Left renal pelvis (tissue), 4 donors: Measurements from ENCODE around the gene WDR27. TPM values are rescaled to one million over a fixed set of nuclear protein-coding genes. Genes with fewer than 3 reads are reported as not detected.
A peak's percentile ranks its signal among the peaks of the same experiment; 100 is the strongest.
"Not testable (repeated sequence)": the region's sequence is repeated elsewhere in the genome, so short reads cannot be mapped to it uniquely, and the experiment has no call there.

Experiments used
- DNase-seq, 4 donors: peaks; one replicate each; pipeline ENCODE4 v3.0.0-alpha.2; 2013; ENCODE audit warnings: low read depth in 4 of 4, low spot score in 3 of 4
- polyA plus RNA-seq, 4 donors: library from polyadenylated mRNA; unstranded; fragments of 120-200 nt; gene quantifications; one replicate each; pipeline ENCODE4 v1.2.1, GENCODE V29; 2013; ENCODE audit not compliant: insufficient read length in 4 of 4

Gene WDR27
- polyA plus RNA-seq, 4 donors: 35.9 to 88.8 (median 59.5) TPM

GRCh38 chr6:169665289-169665688 is 36.5 kb downstream of the WDR27 start:
- no peak for DNase-seq

GRCh38 chr6:169664227-169664626 is 37.6 kb downstream of the WDR27 start:
- no peak for DNase-seq

DNA sequence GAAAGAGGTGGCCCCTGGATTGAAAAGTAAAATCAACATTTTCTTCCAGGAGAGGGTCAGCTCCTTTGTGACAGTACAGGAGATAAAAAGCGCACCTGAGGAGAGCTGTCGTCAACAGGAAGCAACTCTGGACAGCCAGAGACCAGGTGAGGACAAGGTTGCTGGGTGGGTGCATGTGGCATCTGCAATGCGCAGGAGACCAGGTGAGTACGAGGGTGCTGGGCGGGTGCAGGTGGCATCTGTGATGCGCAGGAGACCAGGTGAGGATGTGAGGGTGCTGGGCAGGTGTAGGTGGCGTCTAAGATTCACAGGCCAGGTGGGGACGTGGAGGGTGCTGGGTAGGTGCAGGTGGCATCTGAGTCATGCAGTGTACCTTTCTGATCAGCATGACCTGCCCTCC is 38.4 kb downstream of the WDR27 start:
- DNase-seq: no peak

DNA sequence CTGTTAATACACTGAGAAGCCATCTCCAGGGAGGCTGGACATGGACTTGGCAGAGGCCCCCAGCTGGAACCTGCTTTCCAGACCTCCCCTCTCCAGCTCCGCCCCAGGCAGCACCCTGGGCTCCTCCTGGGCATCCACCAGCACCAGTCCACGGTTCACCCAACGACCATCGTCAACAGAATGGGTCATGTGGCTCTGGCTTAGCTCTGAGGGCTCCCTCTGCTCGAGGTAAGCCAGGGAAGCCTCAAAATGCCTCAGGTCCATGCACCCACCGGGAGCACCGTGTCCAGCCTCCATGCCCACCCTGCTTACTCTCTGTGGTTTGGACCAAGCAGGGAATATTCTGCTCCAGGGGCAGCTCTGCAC is 40.5 kb downstream of the WDR27 start:
- DNase-seq: no peak

DNA sequence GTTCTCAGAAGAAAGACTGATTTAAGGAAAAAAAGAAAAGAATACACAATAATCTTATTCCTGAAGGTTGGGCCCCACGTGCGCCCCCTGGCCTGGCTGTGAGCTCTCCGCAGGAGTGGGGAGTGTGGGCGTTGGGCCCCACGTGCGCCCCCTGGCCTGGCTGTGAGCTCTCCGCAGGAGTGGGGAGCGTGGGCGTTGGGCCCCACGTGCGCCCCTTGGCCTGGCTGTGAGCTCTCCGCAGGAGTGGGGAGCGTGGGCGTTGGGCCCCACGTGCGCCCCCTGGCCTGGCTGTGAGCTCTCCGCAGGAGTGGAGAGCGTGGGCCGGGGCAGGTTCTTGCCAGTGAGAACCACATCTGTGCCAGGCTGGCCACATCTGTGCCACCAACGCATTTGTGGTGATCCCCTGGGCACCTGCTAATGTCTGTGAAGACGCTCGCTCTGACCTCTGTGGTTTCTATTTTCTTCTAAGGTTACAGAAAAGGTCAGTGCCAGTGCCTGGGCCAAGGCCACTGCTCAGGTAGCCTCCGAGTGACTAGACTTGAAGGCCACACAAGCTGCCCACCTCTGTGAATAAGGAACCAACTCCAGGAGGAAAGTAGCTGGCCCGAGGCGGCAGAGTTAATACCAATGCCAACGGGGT is 41.0 kb downstream of the WDR27 start:
- DNase-seq: no peak

- DNase-seq: no peak
These were observed 41.8 kb downstream of the WDR27 start for GRCh38 chr6:169659820-169660610.

- no peak for DNase-seq
These were observed 44.6 kb downstream of the WDR27 start for GRCh38 chr6:169657284-169657610.

DNA sequence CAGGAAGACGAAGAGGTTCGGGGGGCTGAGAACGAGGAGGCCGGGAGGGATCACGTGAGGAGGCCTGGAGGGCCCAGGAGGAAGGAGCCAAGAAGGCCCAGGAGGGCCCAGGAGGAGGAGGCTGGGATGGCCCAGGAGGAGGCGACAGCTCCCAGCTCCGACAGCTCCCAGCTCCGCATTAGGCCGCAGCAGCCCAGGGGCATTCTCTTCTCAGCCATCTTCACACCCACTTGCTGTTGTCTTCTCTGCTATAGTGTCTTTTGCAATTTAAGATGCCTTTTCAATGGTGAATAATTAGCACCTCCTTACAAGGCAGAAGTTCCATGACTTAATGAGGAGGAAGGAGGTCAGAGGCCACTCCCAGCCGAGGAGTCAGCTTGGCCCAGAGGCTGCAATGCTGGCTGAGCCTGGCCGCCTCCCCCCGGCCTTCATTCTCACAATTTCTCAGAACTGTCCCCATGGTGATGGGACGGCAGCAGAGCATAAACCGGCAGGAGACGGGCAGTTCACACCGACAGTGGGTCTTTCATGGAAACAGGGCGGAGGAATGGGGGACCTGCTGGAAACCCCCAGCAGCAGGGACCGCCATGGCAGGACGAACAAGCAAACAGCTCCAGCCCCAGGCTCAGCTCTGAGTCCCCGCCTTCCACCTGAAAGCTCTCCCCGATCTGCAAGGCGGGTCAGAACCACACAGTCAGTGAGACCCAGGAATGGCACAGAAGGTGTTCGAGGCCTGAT is 45.1 kb downstream of the WDR27 start:
- no peak for DNase-seq

DNA sequence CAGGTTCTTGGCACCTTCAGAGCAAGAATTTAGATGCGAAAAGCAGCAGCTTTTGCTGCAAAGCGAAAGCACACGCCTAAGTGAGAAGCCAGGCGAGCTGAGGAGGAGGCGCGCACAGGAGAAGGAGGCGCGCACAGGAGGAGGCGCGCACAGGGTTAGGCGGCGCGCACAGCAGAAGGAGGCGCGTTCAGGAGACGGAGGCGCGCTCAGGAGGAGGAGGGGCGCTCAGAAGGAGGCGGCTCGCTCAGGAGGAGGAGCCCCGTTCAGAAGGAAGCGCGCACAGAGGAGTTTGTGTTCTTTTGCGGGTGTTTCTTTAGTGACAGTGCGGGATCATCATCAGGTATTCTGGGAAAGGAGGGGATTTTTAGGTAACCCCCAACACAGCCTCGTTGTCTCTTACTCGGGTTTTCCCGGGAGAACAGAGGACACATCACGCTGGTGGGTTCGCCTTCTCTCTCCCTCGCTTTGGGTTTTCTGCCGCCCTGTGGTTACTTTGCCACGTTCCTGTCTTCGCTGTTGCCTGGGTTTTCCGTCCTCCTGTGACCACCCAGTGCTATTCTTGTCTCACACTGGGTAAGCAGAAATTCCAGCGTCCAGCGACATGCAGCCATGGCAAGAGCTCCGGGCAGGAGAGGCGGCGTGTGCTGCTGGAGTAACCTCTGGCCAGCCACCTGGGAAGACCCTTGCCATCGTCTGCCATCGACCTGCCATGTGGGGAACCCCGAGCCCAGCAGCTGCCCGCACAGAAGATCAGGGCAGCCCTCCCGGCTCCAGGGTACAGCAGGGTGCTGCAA is 47.0 kb downstream of the WDR27 start:
- peak in 3 of 4 donors; percentile 38 to 56 (median 41) for DNase-seq

GRCh38 chr6:169653691-169654090 is 48.1 kb downstream of the WDR27 start:
- no peak for DNase-seq

- DNase-seq: no peak
These were observed 48.9 kb downstream of the WDR27 start for GRCh38 chr6:169652896-169653295.

DNA sequence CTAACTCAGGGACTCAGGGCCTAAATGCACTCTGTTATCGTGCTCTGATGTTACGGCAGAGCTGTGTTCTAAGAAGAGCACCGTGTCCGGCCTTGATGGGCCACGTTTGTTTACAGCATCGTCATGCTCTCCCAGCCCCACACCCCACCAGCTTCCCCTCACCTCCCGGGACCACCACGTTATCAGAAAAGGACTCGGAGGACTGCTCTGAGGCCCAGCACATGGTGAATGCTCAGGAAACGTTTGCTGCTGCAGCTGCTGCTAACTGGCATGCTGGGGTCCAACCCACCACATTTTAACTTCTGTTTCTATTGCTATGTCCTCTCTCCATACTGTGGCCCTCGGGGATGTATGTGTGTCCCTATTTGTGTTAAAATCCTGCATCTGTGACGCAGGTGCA is 50.3 kb downstream of the WDR27 start:
- DNase-seq: no peak

GRCh38 chr6:169650959-169651292 is 50.9 kb downstream of the WDR27 start:
- no peak for DNase-seq

GRCh38 chr6:169650241-169650958 is 51.4 kb downstream of the WDR27 start:
- DNase-seq: no peak

DNA sequence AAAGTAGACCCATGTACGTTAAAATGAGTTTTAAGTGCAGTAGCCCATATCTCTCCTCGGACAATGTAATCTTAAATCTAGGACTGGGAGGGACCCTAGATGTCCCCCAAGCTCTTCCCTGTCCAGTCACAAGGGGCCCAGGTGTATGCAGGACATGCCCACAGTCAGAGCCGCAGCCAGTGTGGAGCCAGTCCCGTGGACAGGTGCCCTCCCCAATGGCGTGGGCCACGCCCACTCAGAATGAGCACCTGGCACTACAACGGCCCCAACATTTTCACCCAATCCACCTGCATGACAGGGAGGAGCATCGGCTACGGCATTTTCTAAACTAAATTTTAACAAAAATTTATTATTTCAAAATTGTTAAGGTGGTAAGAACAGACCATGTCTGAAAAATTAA is 53.2 kb downstream of the WDR27 start:
- DNase-seq: no peak

DNA sequence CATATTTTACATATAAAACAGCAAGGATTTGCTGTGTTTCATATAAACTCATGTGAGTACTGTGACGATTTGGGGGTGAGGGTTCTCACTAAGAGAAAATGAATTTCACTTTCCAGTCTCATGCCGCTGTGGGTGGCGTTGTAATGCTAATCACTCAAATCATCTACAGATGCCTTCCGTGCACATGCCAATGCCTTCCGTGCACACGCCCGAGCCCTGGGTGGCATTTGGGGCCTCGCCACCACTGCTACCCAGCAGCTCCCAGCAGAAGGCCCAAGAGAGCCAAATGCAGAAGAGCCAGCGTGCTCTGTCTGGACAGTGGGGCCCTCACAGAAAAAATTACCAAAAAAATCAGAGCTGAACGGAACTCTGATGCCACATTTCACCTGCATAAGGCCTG is 53.7 kb downstream of the WDR27 start:
- no peak for DNase-seq

- no peak for DNase-seq
These were observed 54.2 kb downstream of the WDR27 start for GRCh38 chr6:169647637-169648036.

DNA sequence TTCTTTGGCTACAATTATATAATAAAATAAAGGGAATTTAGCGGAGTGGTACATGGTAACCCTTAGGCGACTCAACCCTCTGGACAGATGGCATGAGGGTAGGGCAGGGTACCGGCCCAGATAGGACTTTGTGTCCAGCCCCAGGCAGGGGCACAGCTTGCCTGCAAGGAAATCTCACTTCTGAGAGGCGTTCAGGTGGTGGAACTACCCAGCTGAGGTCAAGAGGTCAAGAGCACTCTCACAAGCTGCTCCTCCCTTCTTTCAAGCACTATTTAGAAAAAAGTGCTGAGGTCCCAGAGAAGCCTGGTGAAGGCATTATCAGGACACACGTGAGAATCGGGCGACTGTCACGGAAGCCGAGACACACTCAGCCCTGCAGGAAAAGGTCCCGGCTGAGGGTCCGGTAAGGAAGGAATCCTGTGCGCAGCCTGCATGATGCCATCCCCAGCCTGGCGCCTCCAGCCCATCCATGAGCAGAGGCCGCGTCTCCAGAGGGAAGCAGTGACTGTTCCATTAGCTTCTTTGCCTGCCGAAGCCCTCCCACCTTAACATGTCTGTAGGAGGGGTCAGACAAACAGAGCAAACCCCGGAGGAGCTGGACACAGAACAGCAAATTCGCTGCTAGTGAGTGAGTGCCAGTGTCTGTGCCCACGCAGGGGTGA is 54.8 kb downstream of the WDR27 start:
- DNase-seq: no peak

DNA sequence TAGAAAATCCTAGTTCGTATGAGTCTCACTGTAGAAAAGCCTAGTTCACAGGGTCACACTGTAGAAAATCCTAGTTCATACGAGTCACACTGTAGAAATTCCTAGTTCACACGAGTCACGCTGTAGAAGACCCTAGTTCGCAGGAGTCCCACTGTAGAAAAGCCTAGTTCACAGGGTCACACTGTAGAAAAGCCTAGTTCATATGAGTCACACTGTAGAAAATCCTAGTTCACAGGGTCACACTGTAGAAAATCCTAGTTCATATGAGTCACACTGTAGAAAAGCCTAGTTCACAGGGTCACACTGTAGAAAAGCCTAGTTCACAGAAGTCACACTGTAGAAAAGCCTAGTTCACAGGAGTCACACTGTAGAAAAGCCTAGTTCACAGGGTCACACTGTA is 56.4 kb downstream of the WDR27 start:
- not testable (repeated sequence) for DNase-seq

DNA sequence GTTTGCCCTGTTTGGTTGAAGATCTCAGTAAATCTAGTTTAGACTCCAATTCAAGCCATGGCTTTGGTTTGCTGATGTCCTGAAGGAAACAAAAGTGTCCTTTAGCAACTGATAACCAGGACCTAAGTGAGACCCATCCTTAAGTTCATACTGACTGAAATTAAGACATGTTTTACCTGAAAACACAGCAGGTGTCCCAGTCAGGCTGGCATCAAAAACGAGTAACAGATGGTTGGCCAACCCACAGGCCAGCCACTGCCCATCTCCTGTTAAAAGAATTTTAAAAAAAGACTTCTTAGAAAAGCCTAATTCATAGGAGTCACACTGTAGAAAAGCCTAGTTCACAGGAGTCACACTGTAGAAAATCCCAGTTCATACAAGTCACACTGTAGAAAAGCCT is 58.3 kb downstream of the WDR27 start:
- DNase-seq: no peak
